OCI-LY7 (cell line): ENCODE data around the gene CTSC. TPM values are rescaled to one million over a fixed set of nuclear protein-coding genes. Genes with fewer than 3 reads are reported as not detected.

Source experiments
- BruUV-seq: library from RNA; stranded (reverse); fragments of 400-500 nt; replicated peaks from 2 replicates; lab custom pipeline; 2021; lab: Mats Ljungman, UMichigan
- CTCF ChIA-PET: fragments of 300-600 bp; sonication (Branson Sonifier 250); formaldehyde crosslinking; loops from one replicate; lab custom pipeline; 2022; ENCODE audit warnings: antibody characterized with exemption; ENCODE audit not compliant: unreplicated experiment; lab: Charles Lee
- POLR2A ChIA-PET: fragments of 300-600 bp; sonication (Branson Sonifier 250); formaldehyde crosslinking; loops from one replicate; lab custom pipeline; 2022; ENCODE audit warnings: antibody characterized with exemption; lab: Charles Lee
- DNase-seq: peaks from one replicate; pipeline ENCODE4 v3.0.0-alpha.2; 2015; ENCODE audit warnings: low spot score
- H2AFZ ChIP-seq: fragments of 200-600 bp; sonication (generic), shearing (Covaris generic); 2 replicates; pipeline ENCODE4 v1.6.1; 2014; ENCODE audit warnings: mild to moderate bottlenecking, antibody characterized with exemption, low read length, moderate library complexity
- H3K27ac ChIP-seq: fragments of 200-600 bp; sonication (generic); 2 replicates; pipeline ENCODE4 v1.5.1; 2014; ENCODE audit warnings: mixed run types, low read depth, mild to moderate bottlenecking, moderate library complexity, low read length, inconsistent platforms; ENCODE audit not compliant: poor library complexity, severe bottlenecking
- H3K36me3 ChIP-seq: fragments of 200-600 bp; sonication (generic); 2 replicates; pipeline ENCODE4 v1.6.1; 2014; ENCODE audit warnings: mild to moderate bottlenecking, antibody characterized with exemption, low read length, moderate library complexity, mixed read lengths; ENCODE audit not compliant: insufficient read depth
- H3K4me1 ChIP-seq: fragments of 200-600 bp; sonication (generic); 2 replicates; pipeline ENCODE4 v1.5.1; 2014; ENCODE audit warnings: mild to moderate bottlenecking, low read length; ENCODE audit not compliant: insufficient read depth, poor library complexity, severe bottlenecking
- H3K4me2 ChIP-seq: fragments of 200-600 bp; sonication (generic); 2 replicates; pipeline ENCODE4 v1.6.1; 2014; ENCODE audit warnings: mild to moderate bottlenecking, low read length
- H3K4me3 ChIP-seq: fragments of 200-600 bp; sonication (generic); 2 replicates; pipeline ENCODE4 v1.5.1; 2014; ENCODE audit warnings: mild to moderate bottlenecking, low read depth, low read length; ENCODE audit not compliant: poor library complexity, severe bottlenecking
- H3K79me2 ChIP-seq: fragments of 200-600 bp; sonication (generic); 2 replicates; pipeline ENCODE4 v1.6.1; 2016; ENCODE audit warnings: low read depth, mild to moderate bottlenecking, low read length, moderate library complexity, mixed read lengths; ENCODE audit not compliant: insufficient read depth
- H3K9me2 ChIP-seq: fragments of 200-600 bp; sonication (generic); 2 replicates; pipeline ENCODE4 v1.6.1; 2016; ENCODE audit warnings: mild to moderate bottlenecking, low read length, mixed read lengths; ENCODE audit not compliant: insufficient read depth
- H3K9me3 ChIP-seq: fragments of 200-600 bp; sonication (generic); 2 replicates; pipeline ENCODE4 v1.6.1; 2014; ENCODE audit warnings: mild to moderate bottlenecking, mixed run types, low read length, mixed read lengths
- H4K20me1 ChIP-seq: fragments of 200-600 bp; sonication (generic); 2 replicates; pipeline ENCODE4 v1.6.1; 2014; ENCODE audit warnings: mild to moderate bottlenecking, antibody characterized with exemption, low read length, moderate library complexity, mixed read lengths; ENCODE audit not compliant: insufficient read depth
- EZH2phosphoT487 ChIP-seq: fragments of 200-600 bp; sonication (generic); IDR thresholded peaks from 2 replicates; pipeline ENCODE4 v1.6.1; 2018; ENCODE audit warnings: low read depth, borderline replicate concordance, mild to moderate bottlenecking, mixed run types, antibody characterized with exemption, low read length, moderate library complexity, mixed read lengths
- intact Hi-C: fragments of 100-400 bp; cut with micrococcal nuclease; formaldehyde crosslinking; loops from one replicate; pipeline ENCODE4 v1.10.0; 2022; ENCODE audit not compliant: unreplicated experiment
- total RNA-seq, 2 experiments: library from RNA; depleted of rRNA in 1 of 2; stranded (reverse); fragments of >200 nt in 1 of 2; shearing (Covaris generic) in 1 of 2; gene quantifications; 2 replicates each; pipeline ENCODE4 v1.2.3, GENCODE V29; 2014 to 2022
- TF ChIP-seq, protein P1 (sequence below): fragments of 200-600 bp; sonication (generic); conservative IDR thresholded peaks from 2 replicates; pipeline ENCODE4 v1.5.1; 2014; ENCODE audit warnings: mild to moderate bottlenecking, antibody characterized with exemption, low read length, moderate library complexity, mixed read lengths

The CTSC gene
- total RNA-seq, 2 experiments from 2014 or later = 60.5 to 90.3 TPM

DNA sequence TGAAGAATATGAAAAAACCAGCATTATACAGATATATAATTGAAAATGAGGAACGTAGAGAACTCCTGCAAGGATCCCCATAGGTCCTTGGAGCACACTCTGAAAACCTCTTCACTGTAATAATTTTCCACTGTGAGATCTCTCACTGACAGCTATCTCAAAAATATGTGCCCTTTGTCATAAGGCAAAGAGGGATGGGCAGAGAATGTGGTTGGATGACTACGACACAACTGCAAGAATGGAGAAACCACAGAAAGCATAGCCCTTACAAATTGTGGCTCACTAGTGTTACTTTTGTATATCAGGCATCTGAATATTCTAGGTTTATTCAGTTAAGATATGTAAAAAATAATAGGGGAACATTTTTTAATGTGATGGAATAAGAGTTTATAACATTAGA lies 7.9 kb upstream of the CTSC start:
- Histone ChIP-seq H3K36me3 (no peaks in the 10 kb centered on the region), H4K20me1 (no peaks in the 10 kb centered on the region), H3K79me2 (no peaks in the 10 kb centered on the region), H3K27ac (no peak overlapping the region), H3K4me3 (no peak overlapping the region), H3K4me2 (no peak overlapping the region), H3K4me1 (no peaks in the 10 kb centered on the region), H3K9me2 (no peaks in the 10 kb centered on the region), H3K9me3 (no peaks in the 10 kb centered on the region), H2AFZ (no peak overlapping the region)
- TF ChIP-seq, protein P1, sequence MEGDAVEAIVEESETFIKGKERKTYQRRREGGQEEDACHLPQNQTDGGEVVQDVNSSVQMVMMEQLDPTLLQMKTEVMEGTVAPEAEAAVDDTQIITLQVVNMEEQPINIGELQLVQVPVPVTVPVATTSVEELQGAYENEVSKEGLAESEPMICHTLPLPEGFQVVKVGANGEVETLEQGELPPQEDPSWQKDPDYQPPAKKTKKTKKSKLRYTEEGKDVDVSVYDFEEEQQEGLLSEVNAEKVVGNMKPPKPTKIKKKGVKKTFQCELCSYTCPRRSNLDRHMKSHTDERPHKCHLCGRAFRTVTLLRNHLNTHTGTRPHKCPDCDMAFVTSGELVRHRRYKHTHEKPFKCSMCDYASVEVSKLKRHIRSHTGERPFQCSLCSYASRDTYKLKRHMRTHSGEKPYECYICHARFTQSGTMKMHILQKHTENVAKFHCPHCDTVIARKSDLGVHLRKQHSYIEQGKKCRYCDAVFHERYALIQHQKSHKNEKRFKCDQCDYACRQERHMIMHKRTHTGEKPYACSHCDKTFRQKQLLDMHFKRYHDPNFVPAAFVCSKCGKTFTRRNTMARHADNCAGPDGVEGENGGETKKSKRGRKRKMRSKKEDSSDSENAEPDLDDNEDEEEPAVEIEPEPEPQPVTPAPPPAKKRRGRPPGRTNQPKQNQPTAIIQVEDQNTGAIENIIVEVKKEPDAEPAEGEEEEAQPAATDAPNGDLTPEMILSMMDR = no peak
- no peak for DNase-seq
- ChIA-PET POLR2A (interaction anchor here (0.6 to 2.0 kb wide), 5 partner anchors 8 to 32 kb away, joined by 3 to 10 read pairs (median 4); partner anchors contain the start of gene CTSC), CTCF (no interaction called here)
- BruUV-seq = no TSS peak
- intact Hi-C loops = no loop called here

DNA sequence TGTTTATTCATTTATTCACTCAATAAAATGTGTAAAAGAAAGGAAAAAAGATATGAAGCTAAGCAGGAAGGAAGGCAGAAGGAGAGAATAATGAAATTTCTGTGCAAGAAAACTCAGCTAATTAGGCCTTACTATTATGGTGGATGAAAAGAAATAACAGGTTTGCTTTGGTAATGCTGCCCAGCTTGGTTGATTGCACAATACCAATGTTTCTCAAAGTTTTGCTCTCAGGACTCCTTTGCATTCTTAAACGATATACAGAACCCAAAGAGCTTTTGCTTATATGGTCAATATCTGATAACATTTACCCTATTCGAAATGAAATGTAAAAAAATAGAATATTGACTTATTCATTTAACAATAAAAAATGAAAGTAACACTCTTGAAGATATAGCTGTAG lies 7.3 kb upstream of the CTSC start:
- no peaks in the 10 kb centered on the region for H3K9me3 ChIP-seq
- H2AFZ ChIP-seq = no peak overlapping the region
- no peaks in the 10 kb centered on the region for H4K20me1 ChIP-seq
- no peaks in the 10 kb centered on the region for H3K79me2 ChIP-seq
- DNase-seq = no peak
- H3K4me2 ChIP-seq = no peak overlapping the region
- intact Hi-C loops = no loop called here
- no peaks in the 10 kb centered on the region for H3K36me3 ChIP-seq
- no peaks in the 10 kb centered on the region for H3K9me2 ChIP-seq
- TF ChIP-seq EZH2phosphoT487 = no peak
- TF ChIP-seq, protein P1 = no peak
- H3K27ac ChIP-seq = no peak overlapping the region
- ChIA-PET CTCF (no interaction called here), POLR2A (interaction anchor here (0.6 to 2.0 kb wide), 5 partner anchors 8 to 33 kb away, joined by 3 to 10 read pairs (median 4); partner anchors contain the start of gene CTSC)
- BruUV-seq = no TSS peak
- no peaks in the 10 kb centered on the region for H3K4me1 ChIP-seq
- no peak overlapping the region for H3K4me3 ChIP-seq

DNA sequence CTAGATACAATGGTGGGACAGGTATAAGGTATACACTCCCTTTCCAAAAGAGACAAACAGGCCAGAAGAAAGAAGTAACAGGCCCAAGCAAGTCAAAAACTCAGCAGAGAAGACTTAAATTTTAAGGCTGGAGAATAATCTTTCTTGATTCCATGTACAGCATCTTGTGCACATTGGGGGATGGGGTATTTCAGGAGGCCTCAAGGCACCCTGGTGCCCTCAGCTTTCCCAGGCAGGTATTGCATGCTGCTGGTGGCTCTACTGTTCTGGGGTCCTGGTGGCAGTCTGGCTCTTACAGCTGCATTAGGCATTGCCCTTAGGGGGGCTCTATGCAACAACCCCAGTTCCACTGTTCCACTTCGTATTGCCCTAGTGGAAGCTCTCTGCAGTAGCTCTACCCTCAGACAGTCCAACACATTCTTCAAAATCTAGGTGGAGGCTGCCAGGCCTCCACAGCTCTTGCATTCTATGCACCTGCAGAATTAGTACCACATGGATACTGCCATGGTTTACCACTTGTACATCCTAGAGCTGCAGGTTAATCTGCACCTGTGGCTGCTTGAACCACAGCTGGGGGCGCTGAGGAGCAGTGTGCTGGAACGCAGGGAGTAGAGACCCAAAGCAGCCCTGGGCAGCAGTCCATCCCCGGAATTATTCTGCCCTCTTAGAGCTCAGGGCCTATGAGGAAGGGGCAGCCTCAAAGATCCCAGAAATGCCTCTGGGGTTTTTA lies 4.2 kb upstream of the CTSC start:
- peaks cover 7% of the 10 kb centered on the region for H3K79me2 ChIP-seq
- H3K9me2 ChIP-seq = no peaks in the 10 kb centered on the region
- ChIA-PET POLR2A (interaction anchor here (1.6 kb wide), 1 partner anchor 14 kb away, joined by 6 read pairs; no protein-coding TSS in a partner anchor), CTCF (no interaction called here)
- H3K36me3 ChIP-seq = no peaks in the 10 kb centered on the region
- DNase-seq = peak; percentile 31
- intact Hi-C loops = no loop called here
- H3K9me3 ChIP-seq = no peaks in the 10 kb centered on the region
- no TSS peak for BruUV-seq
- no peaks in the 10 kb centered on the region for H4K20me1 ChIP-seq
- no peak overlapping the region for H3K4me2 ChIP-seq
- peaks cover 11% of the 10 kb centered on the region for H3K4me1 ChIP-seq
- TF ChIP-seq, protein P1 = peak; percentile 41; the same call in 1 of the 2 replicates
- TF ChIP-seq EZH2phosphoT487 = no peak
- no peak overlapping the region for H3K27ac ChIP-seq
- no peak overlapping the region for H2AFZ ChIP-seq
- H3K4me3 ChIP-seq = no peak overlapping the region
